ENCODE data around the gene SLC6A18.

Gene SLC6A18

DNA sequence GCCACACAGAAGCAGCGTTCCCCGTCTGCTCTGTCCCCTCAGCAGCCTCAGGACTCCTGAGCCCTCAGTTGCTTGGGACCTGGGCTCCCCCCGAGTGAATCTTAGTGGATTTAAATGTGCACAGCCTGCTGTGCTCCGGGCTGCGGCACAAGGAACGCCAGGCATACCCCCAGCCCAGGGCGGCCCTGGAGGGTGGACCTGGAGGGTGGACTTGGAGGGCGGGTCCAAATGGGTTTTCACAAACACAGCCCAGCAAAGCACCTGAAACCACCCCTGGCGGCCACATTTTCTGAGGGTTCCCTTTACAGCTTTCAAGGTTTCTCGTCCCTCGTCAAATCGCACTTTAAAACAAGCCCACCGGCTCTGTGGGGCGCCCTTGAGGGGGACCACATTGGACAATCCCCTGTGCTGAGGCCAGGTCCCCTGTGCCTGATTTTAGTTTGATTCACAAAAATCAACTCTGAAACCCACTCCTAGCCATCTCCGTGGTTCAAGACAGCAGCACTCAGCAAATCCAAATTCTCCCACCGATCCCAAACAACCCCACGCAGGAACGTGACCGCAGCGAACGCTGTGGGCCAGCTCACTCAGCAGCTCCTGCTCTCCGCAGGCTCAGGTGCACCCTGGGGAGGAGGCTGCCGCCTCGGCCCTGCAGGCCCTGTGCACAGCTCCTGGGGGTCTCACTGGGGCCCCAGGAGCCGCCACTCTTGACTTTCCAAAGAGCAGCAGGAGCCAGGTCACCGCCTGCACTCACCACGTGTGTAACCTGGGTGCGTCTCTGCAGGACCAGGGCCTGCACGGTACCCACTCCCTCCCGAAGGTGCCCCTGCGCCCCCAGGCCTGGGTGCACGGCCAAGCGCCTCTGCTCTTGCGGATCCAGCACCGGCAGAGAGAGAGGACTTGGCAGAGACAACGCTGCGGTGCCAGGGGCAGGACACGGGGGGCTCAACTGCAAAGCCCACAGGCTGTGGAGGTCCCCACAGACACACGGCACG is 40.6 kb downstream of the SLC6A18 start:
- no peak for TF ChIP-seq TAF1 (IDR thresholded peaks at IDR 0.05; ENCODE audit: borderline replicate concordance, insufficient read depth, low read length)
- TF ChIP-seq POLR2AphosphoS5 (IDR thresholded peaks at IDR 0.05; ENCODE audit: low read depth, low read length), result no peak
- TF ChIP-seq FOXP2 (optimal IDR thresholded peaks at IDR 0.05; ENCODE audit: borderline replicate concordance, extremely low read depth, extremely low read length, insufficient read depth), result no peak
- TF ChIP-seq, protein P1, sequence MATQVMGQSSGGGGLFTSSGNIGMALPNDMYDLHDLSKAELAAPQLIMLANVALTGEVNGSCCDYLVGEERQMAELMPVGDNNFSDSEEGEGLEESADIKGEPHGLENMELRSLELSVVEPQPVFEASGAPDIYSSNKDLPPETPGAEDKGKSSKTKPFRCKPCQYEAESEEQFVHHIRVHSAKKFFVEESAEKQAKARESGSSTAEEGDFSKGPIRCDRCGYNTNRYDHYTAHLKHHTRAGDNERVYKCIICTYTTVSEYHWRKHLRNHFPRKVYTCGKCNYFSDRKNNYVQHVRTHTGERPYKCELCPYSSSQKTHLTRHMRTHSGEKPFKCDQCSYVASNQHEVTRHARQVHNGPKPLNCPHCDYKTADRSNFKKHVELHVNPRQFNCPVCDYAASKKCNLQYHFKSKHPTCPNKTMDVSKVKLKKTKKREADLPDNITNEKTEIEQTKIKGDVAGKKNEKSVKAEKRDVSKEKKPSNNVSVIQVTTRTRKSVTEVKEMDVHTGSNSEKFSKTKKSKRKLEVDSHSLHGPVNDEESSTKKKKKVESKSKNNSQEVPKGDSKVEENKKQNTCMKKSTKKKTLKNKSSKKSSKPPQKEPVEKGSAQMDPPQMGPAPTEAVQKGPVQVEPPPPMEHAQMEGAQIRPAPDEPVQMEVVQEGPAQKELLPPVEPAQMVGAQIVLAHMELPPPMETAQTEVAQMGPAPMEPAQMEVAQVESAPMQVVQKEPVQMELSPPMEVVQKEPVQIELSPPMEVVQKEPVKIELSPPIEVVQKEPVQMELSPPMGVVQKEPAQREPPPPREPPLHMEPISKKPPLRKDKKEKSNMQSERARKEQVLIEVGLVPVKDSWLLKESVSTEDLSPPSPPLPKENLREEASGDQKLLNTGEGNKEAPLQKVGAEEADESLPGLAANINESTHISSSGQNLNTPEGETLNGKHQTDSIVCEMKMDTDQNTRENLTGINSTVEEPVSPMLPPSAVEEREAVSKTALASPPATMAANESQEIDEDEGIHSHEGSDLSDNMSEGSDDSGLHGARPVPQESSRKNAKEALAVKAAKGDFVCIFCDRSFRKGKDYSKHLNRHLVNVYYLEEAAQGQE (IDR thresholded peaks at IDR 0.05; ENCODE audit: insufficient read depth in 1 of 2, low read depth in 2 of 2, low read length in 2 of 2), result no peak
- no peak for TF ChIP-seq SIN3A (IDR thresholded peaks at IDR 0.05; ENCODE audit: borderline replicate concordance, insufficient read depth, low read length)

GRCh38 chr5:1266791-1267190 is 41.6 kb downstream of the SLC6A18 start:
- TF ChIP-seq FOXP2 (optimal IDR thresholded peaks at IDR 0.05; ENCODE audit: borderline replicate concordance, extremely low read depth, extremely low read length, insufficient read depth), result no peak
- TF ChIP-seq SIN3A (IDR thresholded peaks at IDR 0.05; ENCODE audit: borderline replicate concordance, insufficient read depth, low read length), result no peak
- TF ChIP-seq, protein P1 (IDR thresholded peaks at IDR 0.05; ENCODE audit: insufficient read depth in 1 of 2, low read depth in 2 of 2, low read length in 2 of 2), result no peak
- no peak for TF ChIP-seq POLR2AphosphoS5 (IDR thresholded peaks at IDR 0.05; ENCODE audit: low read depth, low read length)
- TF ChIP-seq TAF1 (IDR thresholded peaks at IDR 0.05; ENCODE audit: borderline replicate concordance, insufficient read depth, low read length), result no peak

DNA sequence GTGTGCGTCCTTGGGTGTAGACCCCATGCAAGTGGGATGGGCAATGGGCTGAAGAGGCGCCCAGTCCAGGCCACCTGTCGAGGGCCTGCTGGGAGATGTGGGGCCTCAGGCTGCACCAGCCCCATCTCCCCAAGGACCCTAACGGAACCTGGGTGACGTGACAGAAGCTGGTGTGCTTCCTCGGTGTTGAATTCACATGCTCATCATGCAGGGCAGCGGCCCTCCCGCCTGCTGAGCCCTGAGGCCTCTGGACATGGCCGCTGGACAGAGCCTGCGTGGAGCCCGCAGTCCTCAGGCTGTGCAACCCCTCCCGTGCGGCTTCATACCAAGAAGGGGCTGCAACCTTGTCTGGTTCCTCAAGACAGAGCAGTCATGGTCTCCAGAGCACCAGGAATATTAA is 42.9 kb downstream of the SLC6A18 start:
- no peak for TF ChIP-seq FOXP2 (optimal IDR thresholded peaks at IDR 0.05; ENCODE audit: borderline replicate concordance, extremely low read depth, extremely low read length, insufficient read depth)
- TF ChIP-seq, protein P1 (IDR thresholded peaks at IDR 0.05; ENCODE audit: insufficient read depth in 1 of 2, low read depth in 2 of 2, low read length in 2 of 2), result no peak
- no peak for TF ChIP-seq SIN3A (IDR thresholded peaks at IDR 0.05; ENCODE audit: borderline replicate concordance, insufficient read depth, low read length)
- TF ChIP-seq POLR2AphosphoS5 (IDR thresholded peaks at IDR 0.05; ENCODE audit: low read depth, low read length), result no peak
- no peak for TF ChIP-seq TAF1 (IDR thresholded peaks at IDR 0.05; ENCODE audit: borderline replicate concordance, insufficient read depth, low read length)

DNA sequence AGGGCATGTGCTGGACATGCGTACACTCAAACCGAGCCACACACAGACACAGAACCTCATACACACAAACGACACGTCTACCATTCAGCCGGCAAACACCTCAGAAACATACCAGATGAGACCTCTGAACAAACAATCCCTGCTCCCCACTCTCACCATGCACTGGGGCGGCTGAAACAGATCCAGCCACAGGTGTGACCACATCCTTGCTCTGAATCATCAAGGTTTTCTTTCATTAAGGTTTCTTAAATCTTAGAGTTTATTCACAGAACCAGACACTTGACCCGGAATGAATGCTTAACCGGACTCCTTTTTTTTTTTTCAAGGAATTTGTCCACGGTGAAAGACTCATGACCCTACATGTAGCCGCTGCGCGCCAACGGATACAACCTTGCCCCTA is 43.5 kb downstream of the SLC6A18 start:
- TF ChIP-seq POLR2AphosphoS5 (IDR thresholded peaks at IDR 0.05; ENCODE audit: low read depth, low read length) (no peak), FOXP2 (optimal IDR thresholded peaks at IDR 0.05; ENCODE audit: borderline replicate concordance, extremely low read depth, extremely low read length, insufficient read depth) (no peak)

DNA sequence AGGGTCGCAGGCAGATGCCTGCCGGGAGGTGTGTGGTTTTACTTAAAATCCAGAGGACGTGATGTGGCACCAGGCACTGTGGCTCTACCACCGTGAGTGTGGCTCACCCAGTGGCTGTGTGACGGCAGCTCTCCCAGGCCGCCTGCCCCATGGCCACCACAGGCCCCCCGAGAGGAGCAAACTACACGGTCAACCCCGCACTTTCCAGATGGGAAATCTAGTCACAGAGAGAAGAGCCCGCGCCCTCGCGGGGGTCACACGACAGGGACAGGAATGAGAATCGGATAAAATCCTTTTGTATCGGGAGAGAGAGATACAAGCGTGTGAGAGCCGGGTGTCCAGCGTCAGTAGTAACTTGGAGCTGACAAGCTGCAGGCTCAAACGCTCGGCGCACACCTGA is 45.2 kb downstream of the SLC6A18 start:
- TF ChIP-seq FOXP2 (optimal IDR thresholded peaks at IDR 0.05; ENCODE audit: borderline replicate concordance, extremely low read depth, extremely low read length, insufficient read depth) (no peak), SIN3A (IDR thresholded peaks at IDR 0.05; ENCODE audit: borderline replicate concordance, insufficient read depth, low read length) (no peak), POLR2AphosphoS5 (IDR thresholded peaks at IDR 0.05; ENCODE audit: low read depth, low read length) (no peak)
- TF ChIP-seq, protein P1 (IDR thresholded peaks at IDR 0.05; ENCODE audit: insufficient read depth in 1 of 2, low read depth in 2 of 2, low read length in 2 of 2), result no peak

Data from PFSK-1 (cell line).